CD4-positive, alpha-beta T cell treated with Interleukin-1 beta for 1 hour (primary cell): ENCODE results near the gene CLK1.
"Not testable (repeated sequence)": the region's sequence is repeated elsewhere in the genome, so short reads cannot be mapped to it uniquely, and the experiment has no call there.

ENCODE experiments used
- DNase-seq, 2 donors: peaks; one replicate each; pipeline ENCODE4 v3.0.0-alpha.2; 2020 to 2022

Gene CLK1

DNA sequence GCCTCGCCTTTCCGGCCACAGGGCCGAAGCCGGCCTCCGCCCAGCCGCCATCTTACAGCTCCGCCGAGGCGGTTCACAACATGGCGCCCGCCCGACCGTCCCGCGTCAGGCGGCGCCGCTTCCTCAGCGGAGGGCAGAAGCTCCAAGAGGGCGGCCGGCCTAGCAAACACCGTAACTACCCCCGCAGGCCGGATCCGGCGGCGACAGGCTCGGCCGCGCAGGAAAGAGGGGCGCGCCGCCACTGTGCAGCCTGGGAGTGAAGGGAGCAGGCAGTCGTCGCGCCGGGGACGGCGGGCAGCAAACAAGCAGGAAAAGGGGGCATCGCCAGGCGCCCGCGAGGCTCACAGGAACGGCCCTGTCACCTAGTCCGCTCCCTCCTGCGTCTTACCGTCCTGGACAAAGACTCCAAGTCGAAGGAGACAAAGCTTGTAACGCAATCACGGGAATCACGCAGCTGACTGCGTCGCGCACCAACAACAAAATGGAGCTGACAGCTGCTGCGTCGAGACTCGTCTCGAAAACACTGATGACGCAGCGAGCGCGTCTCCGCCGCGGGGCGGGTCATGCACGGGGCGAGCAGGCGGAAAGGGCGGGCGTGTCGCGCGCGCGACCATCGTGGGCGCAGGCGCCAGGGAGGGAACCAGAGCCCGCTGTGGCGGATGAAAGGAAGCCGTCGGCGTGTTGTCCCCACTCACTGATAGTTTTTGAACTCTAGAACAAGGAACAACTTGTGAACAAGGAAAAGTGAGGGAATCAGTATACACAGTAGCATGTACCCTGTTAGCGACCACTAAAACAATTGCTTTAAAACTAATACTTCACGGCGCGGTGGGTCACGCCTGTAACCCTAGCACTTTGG, at the start of gene CLK1:
CLK1 (minus strand) TSS at position 483 of the 859 bp plus-strand sequence. CDS start 2,796 bp downstream, outside the sequence.
- DNase-seq: peak; percentile 96 to 97

DNA sequence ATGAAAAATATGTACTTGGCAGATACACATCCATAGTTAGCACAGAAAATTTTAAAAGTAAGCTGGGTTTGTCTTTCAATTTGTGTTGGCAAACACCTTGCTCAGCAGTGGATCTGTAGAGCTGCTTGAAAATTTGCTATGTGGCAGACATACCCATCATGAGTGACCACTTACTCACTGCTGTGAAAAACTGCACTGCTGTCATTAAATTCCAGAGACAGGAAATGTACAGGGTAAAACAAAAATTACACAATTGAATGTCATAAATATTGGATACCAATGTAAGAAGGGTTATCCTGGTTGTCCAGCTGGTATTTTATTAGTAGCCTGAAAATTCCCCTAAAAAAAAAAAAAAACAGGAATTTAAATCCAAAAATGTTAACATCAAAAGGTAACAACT, 49.2 kb upstream of the CLK1 start:
- no peak for DNase-seq

DNA sequence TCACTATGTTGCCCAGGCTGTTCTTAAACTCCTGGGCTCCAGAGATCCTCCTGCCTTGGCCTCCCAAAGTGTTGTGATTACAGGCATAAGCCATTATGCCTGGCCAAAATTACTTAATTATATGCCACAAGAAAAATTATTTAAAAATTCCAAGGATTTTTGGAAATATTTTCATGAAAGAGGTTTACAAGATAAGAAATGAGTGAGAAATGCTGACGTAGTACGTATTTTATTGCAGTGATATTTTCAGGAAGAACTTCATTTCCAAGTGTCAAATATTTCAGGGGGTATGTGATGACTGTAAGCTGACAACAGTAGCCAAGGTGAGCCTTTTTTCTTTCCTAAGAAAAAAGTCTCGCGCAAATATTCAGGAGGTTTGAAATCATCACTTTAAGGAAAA, 45.5 kb upstream of the CLK1 start:
- DNase-seq: no peak

DNA sequence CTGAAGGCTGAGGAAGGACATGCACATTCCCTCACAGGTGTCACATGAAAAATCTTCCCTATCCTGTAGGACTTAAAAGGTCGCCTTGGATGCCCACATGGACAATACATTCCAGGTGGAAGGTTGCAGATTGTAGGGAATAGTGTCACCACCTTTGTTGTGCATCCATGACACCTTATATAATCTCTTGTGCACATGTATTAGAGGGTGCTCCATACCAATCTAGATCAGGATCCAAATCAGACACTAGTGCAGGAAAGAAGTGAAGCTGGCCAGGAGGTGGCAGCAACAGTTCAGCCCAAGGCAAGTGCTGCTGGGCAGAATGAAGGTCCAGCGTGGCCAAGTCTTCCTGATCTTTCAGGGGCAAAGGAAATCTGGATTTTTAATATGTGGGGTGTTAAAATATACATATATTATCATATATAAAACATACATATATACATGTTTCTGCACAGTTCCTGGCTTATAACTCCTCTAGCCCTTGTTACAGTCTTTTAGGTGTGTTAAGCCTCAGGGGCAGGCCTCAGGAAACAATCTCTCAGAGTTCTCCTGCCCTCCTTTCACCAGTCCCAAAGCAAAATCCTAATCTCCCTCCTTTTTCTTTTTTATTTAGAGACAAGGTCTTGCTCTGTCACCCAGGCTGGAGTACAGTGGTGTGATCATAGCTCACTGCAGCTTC, 41.3 kb upstream of the CLK1 start:
- DNase-seq: peak; percentile 57 to 59

DNA sequence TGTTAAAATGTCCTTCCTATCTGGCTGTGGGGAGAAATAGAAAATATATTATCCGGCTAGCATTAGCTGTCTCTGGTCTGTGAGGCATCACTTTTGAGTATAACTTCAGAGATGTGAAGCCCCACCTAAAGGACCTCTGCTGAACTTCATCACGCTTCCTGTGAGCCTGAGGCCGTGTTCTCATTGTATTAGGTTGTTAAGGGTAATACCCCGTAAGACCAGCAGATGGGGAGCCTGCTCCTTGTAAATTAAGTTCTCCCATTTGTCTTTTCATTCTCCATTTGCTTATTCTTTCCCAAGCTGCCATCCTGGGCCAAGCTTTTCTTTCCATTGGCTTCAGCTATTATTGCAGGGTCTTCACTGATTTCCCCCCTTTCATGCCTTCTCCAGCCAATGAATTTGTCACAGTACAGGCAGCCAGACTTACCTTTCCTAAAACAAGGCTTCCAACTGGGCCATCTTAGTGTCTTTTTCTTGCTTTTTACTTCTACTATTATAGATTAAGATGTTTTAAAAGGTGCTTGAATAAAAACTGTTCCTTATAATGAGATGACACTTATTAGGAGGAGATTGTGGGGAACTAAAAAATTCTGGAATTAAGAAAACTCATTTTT, 37.1 kb upstream of the CLK1 start:
- peak; percentile 77 to 86 for DNase-seq

DNA sequence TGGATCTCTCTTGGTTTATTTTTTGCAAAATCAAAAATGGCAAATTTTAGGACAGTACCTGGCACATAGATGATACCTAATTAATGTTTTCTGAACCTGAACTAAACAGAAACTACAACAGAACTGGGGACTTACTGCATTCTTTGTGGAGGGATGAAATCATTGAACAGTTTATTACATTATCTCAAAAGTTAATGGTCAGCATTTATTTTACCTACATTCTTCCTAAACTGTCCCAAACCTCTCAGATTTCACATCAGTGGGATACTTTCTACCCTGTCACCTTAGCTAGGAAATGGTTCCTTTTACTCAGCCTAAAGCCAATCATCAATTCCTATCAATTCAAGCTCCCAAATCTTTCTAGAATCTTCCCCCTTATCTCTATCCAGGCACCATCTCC, 35.0 kb upstream of the CLK1 start:
- no peak for DNase-seq

DNA sequence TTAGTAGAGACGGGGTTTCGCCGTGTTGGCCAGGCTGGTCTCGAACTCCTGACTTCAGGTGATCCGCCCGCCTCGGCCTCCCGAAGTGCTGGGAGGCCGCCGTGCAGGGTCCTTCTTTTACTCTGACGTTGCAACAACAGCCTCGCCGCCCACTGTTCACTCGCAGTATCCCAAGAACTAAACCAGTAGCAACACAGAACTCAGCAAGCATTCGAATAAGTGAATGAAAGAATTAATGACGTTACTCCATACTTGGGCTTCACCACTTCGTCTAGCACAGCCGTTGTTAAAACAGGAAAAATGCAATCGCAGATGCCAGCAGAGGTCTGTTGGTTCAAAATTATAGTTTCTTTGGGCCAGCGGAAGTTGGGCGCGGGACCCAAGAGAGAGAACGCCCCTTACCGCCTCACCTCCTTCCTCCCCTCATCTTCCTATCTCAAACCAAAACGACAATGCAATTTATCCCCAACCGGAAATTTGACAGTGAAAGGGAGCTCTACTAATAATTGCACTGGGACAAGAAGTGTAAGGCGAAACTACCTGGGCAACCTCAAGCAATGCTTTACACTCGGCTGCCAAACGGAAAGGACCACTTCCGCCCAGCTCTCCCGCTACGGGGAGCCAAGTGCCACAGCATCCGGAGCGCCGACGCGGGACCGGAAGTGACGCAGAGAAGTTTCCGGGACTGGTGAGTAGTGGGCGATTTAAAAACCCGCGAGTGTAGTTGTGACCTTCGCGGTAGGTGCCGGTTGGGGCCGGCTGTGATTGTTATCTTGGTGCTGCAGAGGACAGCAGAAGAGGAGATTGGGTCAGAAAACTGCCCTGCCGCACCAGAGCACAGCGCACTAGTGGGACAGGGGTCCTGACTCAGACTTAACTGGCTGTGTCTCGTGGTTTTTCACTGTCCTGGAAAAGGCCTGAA, 24.5 kb upstream of the CLK1 start, which contains the start of the genes NIF3L1 and PPIL3:
NIF3L1 (plus strand) TSS at position 668 of the 922 bp plus-strand sequence. CDS start 2,573 bp downstream, outside the sequence.
PPIL3 (minus strand) TSS at position 374 of the 922 bp plus-strand sequence. CDS start 1,462 bp downstream, outside the sequence.
- DNase-seq: peak; percentile 97

DNA sequence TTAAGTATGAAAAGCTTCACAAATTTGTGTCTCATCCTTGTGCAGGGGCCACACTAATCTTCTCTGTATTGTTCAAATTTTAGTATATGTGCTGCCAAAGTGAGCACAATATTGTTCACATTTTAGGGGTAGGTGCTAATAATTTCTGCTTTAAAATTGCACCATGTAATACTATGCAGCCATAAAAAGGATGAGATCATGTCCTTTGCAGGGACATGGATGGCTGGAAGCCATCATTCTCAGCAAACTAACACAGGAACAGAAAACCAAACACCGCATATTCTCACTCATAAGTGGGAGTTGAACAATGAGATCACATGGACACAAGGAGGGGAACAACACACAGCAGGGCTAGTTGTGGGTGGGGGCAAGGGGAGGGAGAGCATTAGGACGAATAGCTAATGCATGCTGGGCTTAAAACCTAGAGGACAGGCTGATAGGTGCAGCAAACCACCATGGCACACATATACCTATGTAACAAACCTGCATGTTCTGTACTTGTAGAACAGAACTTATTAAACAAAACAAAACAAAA, 17.3 kb upstream of the CLK1 start:
- not testable (repeated sequence) for DNase-seq

DNA sequence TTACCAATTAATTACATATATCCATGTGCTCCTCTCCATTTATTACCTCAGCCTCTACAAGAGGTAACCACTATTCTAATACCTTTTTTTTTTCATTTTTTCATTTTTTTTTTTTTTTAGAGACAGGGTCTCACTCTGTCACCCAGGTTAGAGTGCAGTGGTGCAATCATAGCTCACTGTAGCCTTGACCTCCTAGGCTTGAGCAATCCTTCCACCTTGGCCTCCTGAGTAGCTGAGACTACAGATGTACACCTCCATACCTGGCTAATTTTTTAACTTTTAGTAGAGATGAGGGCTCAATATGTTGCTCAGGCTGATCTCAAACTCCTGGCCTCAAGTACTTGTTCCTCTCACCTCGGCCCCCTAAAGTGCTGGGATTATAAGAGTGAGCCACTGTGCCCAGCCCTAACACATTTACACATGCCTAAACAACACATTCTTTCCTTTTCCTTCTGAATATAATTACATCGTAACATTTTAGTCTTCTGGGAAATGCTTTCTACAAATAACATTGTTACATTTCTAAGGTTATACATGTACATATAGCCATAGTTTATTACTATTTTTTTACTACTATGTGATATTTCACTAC, 13.9 kb upstream of the CLK1 start:
- no peak for DNase-seq

DNA sequence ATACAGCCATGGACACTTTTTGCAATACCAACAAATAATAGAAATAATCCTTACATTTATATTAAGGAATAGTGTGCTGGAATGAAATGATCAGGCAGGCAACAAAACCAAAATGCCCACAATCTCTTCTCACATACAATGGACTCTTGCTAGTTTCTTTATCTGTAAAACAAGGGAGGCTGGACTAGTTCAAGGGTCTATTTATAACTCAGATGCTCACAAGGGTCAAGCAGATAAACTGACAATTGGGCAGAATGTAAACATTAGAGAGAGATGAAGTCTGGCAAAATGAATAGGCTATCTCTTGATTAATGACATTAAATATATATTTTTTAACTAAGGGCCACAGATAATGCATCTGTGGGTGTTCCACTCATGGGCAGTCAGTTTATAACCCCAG, 13.0 kb upstream of the CLK1 start:
- no peak for DNase-seq

DNA sequence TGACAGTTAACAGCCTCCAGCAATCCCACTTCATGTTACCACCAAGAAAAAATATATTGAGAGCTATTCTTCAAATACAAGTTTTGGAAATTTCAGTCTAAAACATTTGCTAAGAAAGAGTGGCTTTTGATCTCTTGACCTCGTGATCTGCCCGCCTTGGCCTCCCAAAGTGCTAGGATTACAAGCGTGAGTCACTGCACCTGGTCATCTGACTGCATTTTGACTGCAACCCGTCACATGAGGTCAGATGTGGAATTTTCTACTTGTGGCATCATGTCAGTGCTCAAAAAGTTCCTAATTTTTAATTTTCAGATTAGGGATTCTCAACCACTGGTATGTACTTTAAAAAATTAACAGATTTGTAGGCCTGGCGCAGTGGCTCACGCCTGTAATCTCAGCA, 9.1 kb upstream of the CLK1 start:
- DNase-seq: no peak

DNA sequence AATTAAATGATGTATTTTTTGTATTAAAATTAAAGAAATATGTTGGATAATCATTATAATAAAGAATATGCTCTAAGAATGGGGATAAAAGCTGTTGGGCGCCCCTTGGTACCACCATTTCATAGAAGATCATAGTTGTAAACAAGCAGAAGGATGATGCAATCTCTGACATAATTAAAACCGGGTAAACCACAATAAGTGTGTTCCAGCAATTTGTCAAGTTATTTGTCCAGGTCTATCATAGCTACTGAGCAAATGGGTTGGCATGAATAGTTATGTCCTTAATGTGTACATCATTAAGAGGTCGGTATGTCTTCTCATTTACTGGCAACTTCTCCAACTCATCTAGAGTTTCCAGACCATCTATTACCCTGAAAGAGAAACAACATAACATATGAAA, 6.7 kb upstream of the CLK1 start:
- no peak for DNase-seq

DNA sequence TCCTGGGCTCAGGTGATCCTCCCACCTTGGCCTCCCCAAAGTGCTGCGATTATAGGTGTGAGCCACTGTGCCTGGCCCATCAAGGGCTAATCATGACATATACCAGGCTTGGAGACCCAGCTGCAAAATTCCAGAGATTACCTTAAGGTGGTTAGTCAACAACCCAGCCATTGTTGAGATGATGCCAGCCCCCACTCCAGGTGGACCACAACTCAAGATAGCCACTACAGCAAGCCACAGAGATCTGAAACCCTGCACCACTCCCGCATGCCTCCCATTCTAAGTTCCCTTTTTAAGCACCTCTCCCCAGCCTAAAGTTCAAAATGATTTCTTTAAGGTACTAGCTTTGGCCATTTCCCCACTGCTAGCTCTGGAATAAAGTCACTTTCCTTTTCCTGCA, 4.6 kb upstream of the CLK1 start:
- no peak for DNase-seq

DNA sequence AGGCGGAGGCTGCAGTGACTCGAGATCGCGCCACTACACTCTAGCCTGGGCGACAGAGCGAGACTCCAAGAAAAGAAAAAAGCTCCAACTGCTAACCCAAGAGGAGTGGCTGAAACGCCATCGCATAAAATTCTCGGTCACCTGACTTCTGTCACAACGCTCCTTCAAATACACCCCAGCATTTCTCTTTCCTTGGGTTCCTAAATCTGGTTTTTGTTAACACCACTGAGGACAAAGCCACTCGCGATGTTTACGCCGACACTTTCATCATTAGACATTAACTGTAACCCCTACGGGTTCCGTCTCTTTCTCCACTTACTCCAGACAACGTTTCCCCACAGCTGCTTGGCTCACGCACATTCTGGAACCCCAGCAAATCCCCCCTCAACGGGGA, 679 bp downstream of the CLK1 start:
- DNase-seq: peak in 1 of 2 donors; percentile 31

DNA sequence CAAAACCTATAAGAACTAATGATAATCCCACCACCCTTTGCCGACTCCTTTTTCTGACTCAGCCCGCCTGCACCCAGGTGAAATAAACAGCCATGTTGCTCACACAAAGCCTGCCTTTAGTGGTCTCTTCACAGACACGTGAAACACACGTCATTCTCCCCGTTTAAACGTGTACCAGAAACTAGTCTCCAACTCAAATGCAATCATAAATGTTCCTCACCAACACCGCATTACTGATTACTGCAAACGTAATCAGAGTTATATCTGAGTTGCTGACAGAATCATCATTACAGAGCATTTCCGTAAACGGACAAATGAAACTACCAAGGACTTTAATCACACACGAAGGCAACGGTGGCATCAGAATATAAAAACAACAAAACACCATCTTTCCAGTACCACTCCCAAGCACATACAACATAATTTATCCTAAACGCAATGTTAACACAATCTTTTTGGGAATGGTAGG, 1.9 kb downstream of the CLK1 start:
- DNase-seq: peak; percentile 61 to 78

DNA sequence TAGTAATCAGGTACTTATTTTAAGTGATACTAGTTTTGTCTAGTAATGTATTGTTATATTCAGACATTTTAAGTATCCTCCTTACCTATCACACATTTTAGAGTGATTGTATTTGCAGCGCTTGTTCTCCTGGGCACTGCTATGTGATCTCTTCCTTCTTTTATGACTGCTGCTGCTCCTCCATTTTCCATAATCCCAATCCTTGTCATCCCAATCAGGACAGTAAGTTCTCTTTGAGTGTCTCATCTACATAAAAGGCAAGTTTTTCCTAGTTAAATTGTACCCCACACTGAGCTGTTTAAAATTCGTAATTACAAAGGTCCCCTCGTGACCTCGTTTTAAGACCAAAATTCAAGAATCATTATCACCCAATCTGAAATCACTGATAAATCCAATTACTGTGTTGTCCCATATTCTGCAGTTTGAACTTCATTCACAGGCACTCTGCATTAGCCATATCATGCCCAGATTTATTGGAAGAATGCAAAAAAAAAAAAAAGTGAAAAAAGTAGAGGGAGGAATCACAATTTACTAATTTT, 2.8 kb downstream of the CLK1 start:
- DNase-seq: no peak

DNA sequence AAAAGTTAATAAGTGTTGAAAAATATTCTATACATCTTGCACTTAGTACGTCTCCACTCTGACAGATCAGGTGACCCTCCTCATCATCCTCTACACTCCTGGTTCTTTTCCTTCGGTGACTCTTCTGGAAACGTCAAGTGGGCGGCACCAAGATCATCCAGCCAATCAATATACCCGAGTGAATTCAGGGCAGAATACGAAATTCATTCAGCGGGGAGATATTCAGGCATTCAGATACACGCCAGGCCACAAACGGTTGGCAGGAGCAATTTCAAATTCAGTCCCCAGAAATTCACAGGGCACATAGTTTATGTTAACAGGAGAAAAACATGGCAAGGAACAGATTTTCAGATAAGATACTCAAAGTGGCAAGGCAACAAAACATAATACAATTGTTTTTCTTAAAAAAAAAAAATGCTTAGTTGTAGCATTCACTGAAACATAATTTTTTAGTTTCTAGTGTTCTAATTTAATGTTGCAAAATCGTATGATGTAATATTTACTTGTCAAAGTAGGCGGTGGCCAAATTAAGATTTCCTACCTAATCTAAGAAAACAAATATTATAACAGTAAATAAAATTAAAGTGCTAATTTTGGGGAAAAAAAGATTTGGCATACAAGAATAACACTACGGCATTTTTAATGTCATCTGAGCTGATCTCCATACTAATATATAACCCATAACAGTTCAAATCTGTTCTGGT, 4.2 kb downstream of the CLK1 start:
- peak in 1 of 2 donors; percentile 51 for DNase-seq

DNA sequence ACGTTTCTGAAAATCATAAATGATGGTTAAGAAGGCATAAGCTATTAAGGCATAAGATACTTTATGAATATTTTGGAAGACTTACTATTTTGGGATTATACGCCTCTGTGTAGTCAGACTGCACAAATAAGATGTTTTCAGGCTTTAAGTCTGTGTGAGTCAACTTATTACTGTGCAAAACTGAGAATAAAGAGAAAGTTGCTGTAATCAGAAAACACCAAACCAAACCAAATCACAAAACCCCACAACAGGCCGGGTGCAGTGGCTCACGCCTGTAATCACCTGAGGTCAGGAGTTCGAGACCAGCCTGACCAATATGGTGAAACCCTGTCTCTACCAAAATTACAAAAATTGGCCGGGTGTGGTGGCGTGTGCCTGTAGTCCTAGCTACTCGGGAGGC, 7.7 kb downstream of the CLK1 start:
- DNase-seq: no peak

DNA sequence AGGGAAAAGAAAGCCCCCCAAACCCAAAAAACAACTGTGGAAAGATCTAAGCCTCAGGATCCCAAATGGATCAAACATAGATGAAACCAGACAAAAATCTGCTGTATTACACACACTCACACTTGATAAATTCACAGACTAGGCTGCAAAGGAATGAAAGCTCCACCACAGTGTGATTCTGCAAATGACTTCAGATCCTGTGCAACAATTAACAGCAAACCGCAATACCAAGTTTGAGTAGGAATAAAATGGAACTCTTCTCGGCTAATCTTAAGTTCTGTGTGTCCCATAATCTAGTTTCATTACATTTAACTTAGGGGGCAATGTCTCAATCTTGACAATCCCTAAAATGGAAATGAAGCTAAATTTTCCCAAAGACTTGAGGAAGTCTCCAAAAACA, 11.9 kb downstream of the CLK1 start:
- no peak for DNase-seq

DNA sequence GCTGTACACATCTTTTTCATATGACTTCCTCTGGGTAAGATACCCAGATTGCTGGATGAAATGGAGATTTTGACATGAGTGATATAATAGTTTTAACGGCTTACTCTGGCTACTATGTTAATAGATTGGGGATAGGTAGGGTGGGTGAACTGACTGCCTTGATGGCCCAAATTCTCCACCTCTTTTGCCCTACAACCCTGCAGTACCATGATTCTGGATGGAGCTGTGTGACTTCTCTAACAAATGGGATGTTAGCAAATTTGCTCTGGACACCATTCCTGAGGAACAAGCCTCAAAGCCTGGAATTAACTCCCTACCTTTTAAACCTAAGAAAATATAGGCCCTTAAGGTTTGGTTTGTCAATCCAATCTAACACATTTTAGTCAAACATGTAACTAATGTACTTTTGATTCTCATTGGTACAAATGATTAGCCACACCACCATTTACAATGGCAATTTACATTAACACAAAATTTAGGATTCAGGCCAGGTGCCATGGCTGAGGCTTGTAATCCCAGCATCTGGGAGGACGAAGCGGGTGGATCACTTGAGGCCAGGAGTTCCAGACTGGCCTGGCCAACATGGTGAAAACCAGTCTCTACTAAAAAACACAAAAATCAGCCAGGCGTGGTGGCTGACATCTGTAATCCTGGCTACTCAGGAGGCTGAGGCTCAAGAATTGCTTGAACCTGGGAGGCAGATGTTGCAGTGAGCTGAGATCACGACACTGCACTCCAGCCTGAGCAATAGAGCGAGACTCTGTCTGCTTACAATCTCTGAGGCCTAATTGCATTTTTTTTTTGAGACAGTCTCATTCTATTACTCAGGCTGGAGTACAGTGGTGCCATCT, 12.8 kb downstream of the CLK1 start:
- no peak for DNase-seq
